ENCODE measurements around the gene DRAXIN. TPM values are rescaled to one million over a fixed set of nuclear protein-coding genes. Genes with fewer than 3 reads are reported as not detected.
A peak's percentile ranks its signal among the peaks of the same experiment; 100 is the strongest.

Gene DRAXIN
- total and polyA plus RNA-seq, 3 experiments from 2014 or later = 0.09 to 0.12 (median 0.11) TPM

DNA sequence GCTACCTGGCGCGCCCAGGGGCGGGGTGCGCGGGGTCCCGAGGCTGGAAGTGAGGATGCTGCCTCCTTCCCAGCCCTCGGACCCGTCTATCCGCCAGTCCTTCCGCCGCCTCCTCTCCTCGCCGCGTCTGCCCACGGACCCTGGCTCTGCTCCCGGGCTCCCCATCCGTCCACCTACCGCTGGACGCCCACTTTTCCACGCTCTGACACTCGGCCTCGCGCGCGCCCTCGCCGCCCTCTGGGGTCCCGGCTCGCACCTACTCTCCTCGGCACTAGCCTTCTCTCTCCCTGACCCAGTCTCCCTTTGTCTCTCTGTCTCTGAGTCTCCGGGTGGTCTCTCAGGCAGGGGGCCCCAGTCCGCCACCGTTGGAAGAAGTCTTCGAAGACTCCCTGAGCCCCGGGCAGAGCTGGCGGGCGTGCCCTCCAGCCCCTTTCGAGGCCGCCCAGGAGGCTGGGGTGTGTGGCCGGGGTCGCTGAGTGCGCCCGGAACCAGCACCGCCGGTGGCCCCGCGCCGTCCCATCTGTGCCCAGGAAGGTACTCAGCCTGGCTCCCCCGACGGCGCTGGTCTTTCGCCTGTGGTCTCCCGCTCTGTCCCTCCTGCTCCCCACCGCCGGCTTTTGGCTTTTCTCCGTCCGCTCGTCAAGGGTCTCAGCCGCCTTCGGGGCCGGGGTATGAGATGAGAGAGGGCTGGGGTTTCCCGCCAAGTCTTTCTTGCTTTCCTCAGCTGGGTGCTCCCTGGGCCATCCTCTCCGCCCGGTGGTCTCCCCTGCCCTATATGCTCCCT is 610 bp downstream of the DRAXIN start:
- H3K27me3 ChIP-seq (ENCODE audit: insufficient read depth, low read length, poor library complexity, severe bottlenecking) = peaks cover 5% of the 10 kb centered on the region
- CTCF ChIA-PET = no interaction called here
- peaks cover 30% of the 10 kb centered on the region for H3K4me1 ChIP-seq (ENCODE audit: insufficient read depth, low read length)
- Mint-ChIP-seq H3K4me3 (peak overlapping the region; percentile 74 to 90 (median 78)), H3K9me3 (no peaks in the 10 kb centered on the region), H3K27ac (peak overlapping the region in 4 of 8 donors; percentile 55 to 92 (median 70)), H3K4me1 (peaks cover 26 to 38% (median 31%) of the 10 kb centered on the region in 3 donors), H3K36me3 (peaks cover 0 to 1% (median 0%) of the 10 kb centered on the region in 3 donors), H3K27me3 (peaks cover 31 to 44% of the 10 kb centered on the region in 2 donors)
- H3K9me3 ChIP-seq (ENCODE audit: low read length) = no peaks in the 10 kb centered on the region
- H3K36me3 ChIP-seq (ENCODE audit: insufficient read depth, low read length) = no peaks in the 10 kb centered on the region
- no peak overlapping the region for H3K27ac ChIP-seq (ENCODE audit: low read depth, low read length)
- peak overlapping the region; percentile 32 for H3K4me3 ChIP-seq (ENCODE audit: low read length)
- DNase-seq = no peak
- POLR2A ChIA-PET = interaction anchor here (1.4 kb wide), 1 partner anchor 11 kb away, joined by 3 read pairs; no protein-coding TSS in a partner anchor

DNA sequence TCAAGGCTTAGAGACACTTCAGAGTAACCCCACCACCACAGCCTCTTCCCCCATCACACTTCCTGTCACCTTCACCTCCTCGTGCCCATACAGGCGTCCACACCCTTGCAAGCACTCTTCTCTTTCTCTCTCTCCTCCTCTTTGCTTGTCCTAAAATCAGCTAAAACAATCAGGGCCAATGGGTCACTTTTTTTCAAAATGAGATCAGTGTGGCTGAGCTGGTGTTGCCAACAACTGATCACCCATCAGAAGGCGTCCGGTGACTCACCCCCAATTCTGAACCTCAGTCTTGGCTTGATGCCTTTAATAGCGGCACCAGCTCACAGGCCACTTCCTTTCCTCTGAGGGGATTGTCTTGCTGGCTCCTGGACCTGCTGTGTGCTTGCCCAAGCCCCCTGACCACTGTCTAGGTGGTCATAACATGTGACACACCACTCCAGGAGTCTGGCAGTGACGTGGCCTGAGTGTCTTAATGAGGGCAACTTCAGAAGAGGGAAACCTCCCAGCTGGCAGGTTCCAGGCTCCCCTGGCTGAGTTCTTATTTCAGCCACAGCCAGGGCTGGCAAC is 1.6 kb downstream of the DRAXIN start:
- ChIA-PET POLR2A (interaction anchor here (0.9 to 1.4 kb wide), 2 partner anchors 12 to 29 kb away, joined by 3 to 5 read pairs; partner anchors contain the start of gene FBXO6), CTCF (interaction anchor here (1.6 kb wide), 1 partner anchor 29 kb away, joined by 6 read pairs; the partner anchor contains the start of gene FBXO6)
- H3K36me3 Mint-ChIP-seq = peaks cover 0 to 1% (median 0%) of the 10 kb centered on the region in 3 donors
- DNase-seq = peak; percentile 8 to 70 (median 33)
- H3K27me3 Mint-ChIP-seq = peaks cover 25 to 38% of the 10 kb centered on the region in 2 donors
- Histone ChIP-seq H3K27ac (ENCODE audit: low read depth, low read length) (peak overlapping the region; percentile 16), H3K27me3 (ENCODE audit: insufficient read depth, low read length, poor library complexity, severe bottlenecking) (peaks cover 5% of the 10 kb centered on the region), H3K9me3 (ENCODE audit: low read length) (no peaks in the 10 kb centered on the region), H3K4me1 (ENCODE audit: insufficient read depth, low read length) (peaks cover 30% of the 10 kb centered on the region), H3K4me3 (ENCODE audit: low read length) (peak overlapping the region; percentile 32), H3K36me3 (ENCODE audit: insufficient read depth, low read length) (no peaks in the 10 kb centered on the region)
- peaks cover 26 to 41% (median 31%) of the 10 kb centered on the region in 3 donors for H3K4me1 Mint-ChIP-seq
- peak overlapping the region in 6 of 8 donors; percentile 14 to 86 (median 72) for H3K27ac Mint-ChIP-seq
- no peaks in the 10 kb centered on the region for H3K9me3 Mint-ChIP-seq
- peak overlapping the region; percentile 69 to 90 (median 74) for H3K4me3 Mint-ChIP-seq

DNA sequence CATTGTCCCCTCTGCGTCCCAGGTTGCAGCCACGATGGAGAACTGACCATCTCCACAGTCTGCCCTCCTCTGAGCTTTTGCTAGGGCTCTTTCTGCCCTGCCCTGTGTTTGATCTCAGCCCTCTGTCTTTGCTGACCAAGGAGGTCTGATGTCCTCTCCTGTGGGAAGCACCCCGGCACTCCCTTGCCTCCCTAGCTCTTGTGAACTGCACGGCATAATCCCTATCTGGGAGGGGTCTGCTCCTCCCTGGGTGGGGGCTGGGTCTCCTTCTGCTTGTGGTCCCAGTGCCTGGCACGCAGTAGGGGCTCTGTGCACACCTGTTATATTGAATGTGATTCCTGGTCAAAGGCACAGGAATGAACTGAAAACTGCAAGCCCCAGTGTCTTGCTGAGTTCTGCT is 2.4 kb downstream of the DRAXIN start:
- ChIA-PET POLR2A (no interaction called here), CTCF (interaction anchor here (1.6 kb wide), 1 partner anchor 30 kb away, joined by 6 read pairs; the partner anchor contains the start of gene FBXO6)
- Histone ChIP-seq H3K27me3 (ENCODE audit: insufficient read depth, low read length, poor library complexity, severe bottlenecking) (peaks cover 5% of the 10 kb centered on the region), H3K4me3 (ENCODE audit: low read length) (no peak overlapping the region), H3K4me1 (ENCODE audit: insufficient read depth, low read length) (peaks cover 30% of the 10 kb centered on the region), H3K27ac (ENCODE audit: low read depth, low read length) (peak overlapping the region; percentile 16), H3K9me3 (ENCODE audit: low read length) (no peaks in the 10 kb centered on the region), H3K36me3 (ENCODE audit: insufficient read depth, low read length) (no peaks in the 10 kb centered on the region)
- no peaks in the 10 kb centered on the region for H3K9me3 Mint-ChIP-seq
- peak overlapping the region in 6 of 8 donors; percentile 10 to 97 (median 50) for H3K27ac Mint-ChIP-seq
- peak overlapping the region in 4 of 7 donors; percentile 13 to 79 (median 27) for H3K4me3 Mint-ChIP-seq
- H3K4me1 Mint-ChIP-seq = peaks cover 26 to 41% (median 31%) of the 10 kb centered on the region in 3 donors
- no peak for DNase-seq
- peaks cover 0 to 1% (median 0%) of the 10 kb centered on the region in 3 donors for H3K36me3 Mint-ChIP-seq
- peaks cover 23 to 34% of the 10 kb centered on the region in 2 donors for H3K27me3 Mint-ChIP-seq

DNA sequence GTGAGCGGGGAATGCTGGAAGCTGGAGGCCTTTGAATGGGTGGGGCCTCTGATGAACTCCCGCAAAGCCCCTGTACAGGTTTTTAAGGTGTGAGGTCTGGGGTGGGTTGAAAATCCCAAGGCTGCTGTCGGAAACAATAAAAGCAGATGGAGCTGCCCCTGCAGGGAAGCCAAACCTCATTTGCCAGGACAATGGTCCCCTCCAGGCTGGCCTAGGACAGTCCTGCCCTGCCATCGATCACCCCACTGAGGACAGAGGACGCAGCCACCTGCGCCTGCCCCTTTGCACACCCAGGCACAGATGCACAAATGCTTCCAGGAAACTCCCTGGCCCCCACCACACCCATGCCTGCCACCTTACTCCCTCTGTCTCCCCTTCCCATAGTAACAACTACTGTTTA is 4.4 kb downstream of the DRAXIN start:
- Mint-ChIP-seq H3K9me3 (no peaks in the 10 kb centered on the region), H3K4me3 (no peak overlapping the region), H3K27ac (peak overlapping the region in 1 of 8 donors; percentile 46), H3K36me3 (peaks cover 0 to 1% (median 0%) of the 10 kb centered on the region in 3 donors), H3K4me1 (peaks cover 18 to 28% (median 20%) of the 10 kb centered on the region in 3 donors), H3K27me3 (peaks cover 10 to 23% of the 10 kb centered on the region in 2 donors)
- peaks cover 22% of the 10 kb centered on the region for H3K4me1 ChIP-seq (ENCODE audit: insufficient read depth, low read length)
- H3K27ac ChIP-seq (ENCODE audit: low read depth, low read length) = no peak overlapping the region
- ChIA-PET CTCF (interaction anchor here (0.9 to 2.0 kb wide), 2 partner anchors 23 to 32 kb away, joined by 3 to 6 read pairs; partner anchors contain the start of gene FBXO6), POLR2A (no interaction called here)
- peaks cover under 1% of the 10 kb centered on the region for H3K27me3 ChIP-seq (ENCODE audit: insufficient read depth, low read length, poor library complexity, severe bottlenecking)
- H3K9me3 ChIP-seq (ENCODE audit: low read length) = no peaks in the 10 kb centered on the region
- H3K4me3 ChIP-seq (ENCODE audit: low read length) = no peak overlapping the region
- no peak for DNase-seq
- no peaks in the 10 kb centered on the region for H3K36me3 ChIP-seq (ENCODE audit: insufficient read depth, low read length)

DNA sequence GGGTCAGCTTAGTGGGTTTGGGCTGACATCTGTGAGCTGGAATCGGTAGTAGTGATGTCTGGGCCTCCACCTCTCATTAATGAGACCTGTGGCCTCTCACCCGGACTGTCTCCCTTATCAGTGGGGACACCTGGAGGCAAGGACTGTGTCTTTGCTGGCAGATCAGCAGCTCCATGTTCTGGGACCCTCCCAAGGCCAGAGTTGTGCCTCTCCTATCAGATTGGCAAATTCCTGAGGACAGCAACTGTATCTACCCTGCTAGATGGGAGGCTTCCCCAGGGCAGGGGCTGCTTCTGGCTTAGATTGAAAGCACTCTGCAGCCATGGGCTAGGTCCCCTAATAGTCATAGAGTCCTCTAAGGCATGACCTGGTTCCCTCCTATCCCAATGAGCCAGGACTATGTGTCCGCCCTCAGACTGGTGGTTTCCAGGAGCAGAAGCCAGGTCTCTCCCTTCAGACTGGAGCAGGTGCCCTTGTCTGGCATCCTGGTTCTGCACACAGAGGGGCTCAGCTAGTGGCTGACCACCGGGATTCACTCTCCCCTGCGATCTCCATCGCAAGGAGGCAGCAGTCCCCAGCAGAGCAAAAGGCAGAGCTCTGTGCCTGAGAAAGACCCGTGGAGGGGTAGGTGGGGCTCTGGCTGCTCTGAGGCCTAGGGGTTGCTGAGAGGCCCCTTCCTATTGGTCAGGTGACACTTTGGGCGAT is 5.8 kb downstream of the DRAXIN start:
- Mint-ChIP-seq H3K4me3 (no peak overlapping the region), H3K27me3 (peaks cover 8 to 19% of the 10 kb centered on the region in 2 donors), H3K9me3 (no peaks in the 10 kb centered on the region), H3K27ac (peak overlapping the region in 1 of 8 donors; percentile 27), H3K36me3 (peaks cover 0 to 1% (median 0%) of the 10 kb centered on the region in 3 donors), H3K4me1 (peaks cover 17 to 20% (median 17%) of the 10 kb centered on the region in 3 donors)
- CTCF ChIA-PET = interaction anchor here (0.9 to 1.6 kb wide), 4 partner anchors 22 to 55 kb away, joined by 3 to 6 read pairs (median 4); partner anchors contain the start of gene FBXO6
- Histone ChIP-seq H3K9me3 (ENCODE audit: low read length) (no peaks in the 10 kb centered on the region), H3K27ac (ENCODE audit: low read depth, low read length) (no peak overlapping the region), H3K27me3 (ENCODE audit: insufficient read depth, low read length, poor library complexity, severe bottlenecking) (no peaks in the 10 kb centered on the region), H3K36me3 (ENCODE audit: insufficient read depth, low read length) (no peaks in the 10 kb centered on the region), H3K4me1 (ENCODE audit: insufficient read depth, low read length) (peaks cover 15% of the 10 kb centered on the region), H3K4me3 (ENCODE audit: low read length) (no peak overlapping the region)
- POLR2A ChIA-PET = interaction anchor here (0.7 kb wide), 2 partner anchors 27 to 438 kb away, joined by 3 to 4 read pairs; no protein-coding TSS in a partner anchor
- no peak for DNase-seq

DNA sequence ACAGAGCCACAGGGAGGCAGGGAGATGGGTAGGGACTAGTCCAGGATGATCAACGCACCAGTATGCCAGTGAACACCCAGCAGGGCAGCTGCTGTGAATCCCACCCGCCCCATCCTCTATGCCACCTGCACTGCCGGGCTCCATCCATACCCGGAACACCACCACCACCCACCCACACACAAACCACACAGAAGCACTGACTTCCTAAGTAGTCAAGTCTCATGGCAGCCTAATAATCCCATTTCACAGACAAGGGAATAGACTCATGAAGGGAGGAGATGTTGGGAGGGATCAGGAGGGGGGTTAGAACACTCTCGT is 6.3 kb downstream of the DRAXIN start:
- Mint-ChIP-seq H3K27ac (peak overlapping the region in 1 of 8 donors; percentile 27), H3K27me3 (peaks cover 3 to 15% of the 10 kb centered on the region in 2 donors), H3K4me1 (peaks cover 12 to 15% (median 12%) of the 10 kb centered on the region in 3 donors), H3K4me3 (no peak overlapping the region), H3K9me3 (no peaks in the 10 kb centered on the region), H3K36me3 (peaks cover 0 to 1% (median 0%) of the 10 kb centered on the region in 3 donors)
- no peak for DNase-seq
- Histone ChIP-seq H3K9me3 (ENCODE audit: low read length) (no peaks in the 10 kb centered on the region), H3K36me3 (ENCODE audit: insufficient read depth, low read length) (no peaks in the 10 kb centered on the region), H3K27ac (ENCODE audit: low read depth, low read length) (no peak overlapping the region), H3K27me3 (ENCODE audit: insufficient read depth, low read length, poor library complexity, severe bottlenecking) (no peaks in the 10 kb centered on the region), H3K4me3 (ENCODE audit: low read length) (no peak overlapping the region), H3K4me1 (ENCODE audit: insufficient read depth, low read length) (peaks cover 10% of the 10 kb centered on the region)
- POLR2A ChIA-PET = no interaction called here
- CTCF ChIA-PET = interaction anchor here (1.0 to 1.6 kb wide), 2 partner anchors 21 to 34 kb away, joined by 3 to 6 read pairs; partner anchors contain the start of gene FBXO6

DNA sequence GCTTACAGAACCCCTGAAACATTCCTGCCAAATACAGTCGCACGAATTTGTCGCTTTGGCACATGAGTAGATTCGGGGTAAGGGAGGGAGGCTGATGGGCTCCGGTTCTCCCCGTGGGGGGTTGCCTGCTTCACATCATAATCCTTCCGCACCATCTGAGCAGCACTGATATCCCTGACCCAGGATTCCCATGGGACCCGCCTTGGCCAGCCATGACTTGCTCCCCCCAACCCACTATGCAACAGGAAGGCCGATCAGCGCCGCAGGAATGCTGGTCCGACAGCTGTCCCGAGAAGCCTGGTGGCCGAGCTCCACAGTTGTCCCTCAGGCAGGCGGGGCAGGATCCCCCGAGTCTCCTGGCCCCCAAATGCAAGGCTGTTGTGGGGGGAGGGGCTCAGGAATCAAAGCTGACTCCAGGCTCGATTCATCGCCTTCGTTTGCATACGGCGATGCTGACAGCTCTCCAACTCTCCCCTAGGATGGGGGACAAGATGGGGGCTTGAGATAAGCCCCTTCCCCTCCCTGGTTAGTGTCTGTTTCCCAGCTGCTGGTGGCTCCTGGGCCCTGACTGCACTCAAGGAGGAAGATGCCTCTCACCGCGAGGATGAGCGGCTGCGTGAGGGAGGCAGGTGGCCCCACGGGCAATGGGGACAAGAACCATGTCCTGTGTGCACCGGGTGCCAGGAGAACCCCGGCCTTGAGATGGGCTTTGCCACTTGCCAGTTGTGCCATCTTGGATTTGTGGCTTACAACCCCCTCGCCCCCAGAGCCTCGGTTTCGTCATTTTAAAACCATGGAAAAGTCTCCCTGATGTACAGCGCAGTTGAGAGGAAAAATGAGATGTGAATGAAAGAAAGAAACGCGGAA is 9.3 kb downstream of the DRAXIN start:
- H3K4me3 Mint-ChIP-seq = no peak overlapping the region
- ChIA-PET CTCF (interaction anchor here (1.2 kb wide), 1 partner anchor 18 kb away, joined by 3 read pairs; no protein-coding TSS in a partner anchor), POLR2A (interaction anchor here (0.6 kb wide), 1 partner anchor 36 kb away, joined by 3 read pairs; no protein-coding TSS in a partner anchor)
- H3K27me3 Mint-ChIP-seq = peaks cover 0 to 30% of the 10 kb centered on the region in 2 donors
- H3K4me1 ChIP-seq (ENCODE audit: insufficient read depth, low read length) = no peaks in the 10 kb centered on the region
- H3K36me3 Mint-ChIP-seq = no peaks in the 10 kb centered on the region
- H3K27ac ChIP-seq (ENCODE audit: low read depth, low read length) = no peak overlapping the region
- no peaks in the 10 kb centered on the region for H3K36me3 ChIP-seq (ENCODE audit: insufficient read depth, low read length)
- H3K4me1 Mint-ChIP-seq = peaks cover 0 to 3% (median 0%) of the 10 kb centered on the region in 3 donors
- no peaks in the 10 kb centered on the region for H3K9me3 ChIP-seq (ENCODE audit: low read length)
- H3K4me3 ChIP-seq (ENCODE audit: low read length) = no peak overlapping the region
- H3K9me3 Mint-ChIP-seq = no peaks in the 10 kb centered on the region
- no peak for DNase-seq
- H3K27me3 ChIP-seq (ENCODE audit: insufficient read depth, low read length, poor library complexity, severe bottlenecking) = no peaks in the 10 kb centered on the region
- no peak overlapping the region for H3K27ac Mint-ChIP-seq

Data from CD8-positive, alpha-beta memory T cell (primary cell).